Measurements from ENCODE around the gene CIROP. TPM values are rescaled to one million over a fixed set of nuclear protein-coding genes. Genes with fewer than 3 reads are reported as not detected.

The CIROP gene
- total and polyA plus RNA-seq, 11 donors, result not detected

GRCh38 chr14:23101986-23102625 lies 2.7 kb downstream of the CIROP start:
- Histone ChIP-seq H3K4me3 (no peak overlapping the region), H3K27me3 (no peaks in the 10 kb centered on the region), H3K36me3 (peaks cover 0 to 26% (median 14%) of the 10 kb centered on the region in 9 donors), H3K27ac (no peak overlapping the region), H3K4me1 (peaks cover 0 to 28% (median 9%) of the 10 kb centered on the region in 12 donors), H3K9me3 (no peaks in the 10 kb centered on the region)
- no peak for ATAC-seq
- TF ChIP-seq CTCF (IDR thresholded peaks at IDR 0.05) (no peak), POLR2A (IDR thresholded peaks at IDR 0.05) (no peak)
- 78 to 84% (median 82%) methylated on average over 7 to 10 of the region's 10 CpGs for WGBS, 4 donors
- no peak for DNase-seq
- intact Hi-C loops (cut with DNase I), result no loop called here

GRCh38 chr14:23101213-23101970 lies 3.4 kb downstream of the CIROP start:
- 61 to 77% (median 72%) methylated on average over 6 of the region's 6 CpGs for WGBS, 4 donors
- no peak for TF ChIP-seq POLR2A (IDR thresholded peaks at IDR 0.05)
- intact Hi-C loops (cut with DNase I), result no loop called here
- DNase-seq (no peak), ATAC-seq (peak in 1 of 4 donors; percentile 6)
- no peaks in the 10 kb centered on the region for H3K9me3 ChIP-seq
- H3K4me3 ChIP-seq, result no peak overlapping the region
- peaks cover 0 to 26% (median 14%) of the 10 kb centered on the region in 9 donors for H3K36me3 ChIP-seq
- H3K27me3 ChIP-seq, result no peaks in the 10 kb centered on the region
- peaks cover 0 to 35% (median 16%) of the 10 kb centered on the region in 12 donors for H3K4me1 ChIP-seq
- no peak overlapping the region for H3K27ac ChIP-seq

- Histone ChIP-seq H3K36me3 (peaks cover 0 to 26% (median 14%) of the 10 kb centered on the region in 9 donors), H3K4me1 (peaks cover 0 to 40% (median 18%) of the 10 kb centered on the region in 12 donors), H3K9me3 (no peaks in the 10 kb centered on the region), H3K4me3 (no peak overlapping the region), H3K27me3 (no peaks in the 10 kb centered on the region), H3K27ac (no peak overlapping the region)
- intact Hi-C loops (cut with DNase I), result loop anchor here in 1 of 10 donors (10.0 kb wide), 1 partner anchor 205 kb away; the partner anchor contains the start of genes BCL2L2 and PPP1R3E
- DNase-seq, result no peak
- WGBS, 4 donors, result 54 to 68% (median 65%) methylated on average over 10 of the region's 10 CpGs
- TF ChIP-seq CTCF (IDR thresholded peaks at IDR 0.05), result peak in 1 of 12 donors; percentile 15
- TF ChIP-seq POLR2A (IDR thresholded peaks at IDR 0.05), result no peak
- ATAC-seq, result no peak
Measured at GRCh38 chr14:23099212-23099861, 5.5 kb downstream of the CIROP start.

GRCh38 chr14:23097786-23098185 lies 7.0 kb downstream of the CIROP start:
- 76 to 89% (median 80%) methylated on average over 7 of the region's 7 CpGs for WGBS, 4 donors
- intact Hi-C loops (cut with DNase I), result loop anchor here in 1 of 10 donors (10.0 kb wide), 1 partner anchor 207 kb away; the partner anchor contains the start of genes BCL2L2 and PPP1R3E
- H3K36me3 ChIP-seq, result peaks cover 0 to 32% (median 20%) of the 10 kb centered on the region in 9 donors
- ATAC-seq, result no peak
- no peaks in the 10 kb centered on the region for H3K27me3 ChIP-seq
- H3K9me3 ChIP-seq, result no peaks in the 10 kb centered on the region
- H3K27ac ChIP-seq, result no peak overlapping the region
- DNase-seq, result no peak
- H3K4me3 ChIP-seq, result no peak overlapping the region
- peaks cover 3 to 55% (median 33%) of the 10 kb centered on the region in 12 donors for H3K4me1 ChIP-seq
- TF ChIP-seq CTCF (IDR thresholded peaks at IDR 0.05), result no peak
- no peak for TF ChIP-seq POLR2A (IDR thresholded peaks at IDR 0.05)

Data from heart left ventricle (tissue), 16 donors.